HEK293 (cell line): ENCODE data around the gene GNAS.

ENCODE experiments used
- CTCF ChIA-PET: fragments of 350-600 bp; formaldehyde crosslinking; extraction: SDS; loops from one replicate; lab custom pipeline; 2021; ENCODE audit warnings: antibody characterized with exemption; lab: Yijun Ruan, JAX
- POLR2A ChIA-PET: fragments of 300-600 bp; formaldehyde crosslinking; extraction: SDS; loops from one replicate; lab custom pipeline; 2020; ENCODE audit warnings: antibody characterized with exemption, inconsistent platforms; lab: Yijun Ruan, JAX
- H3K27ac ChIP-seq: fragments of 200-500 bp; sonication (Bioruptor generic); 2 replicates; pipeline ENCODE4 v1.5.1; 2014; ENCODE audit warnings: low read depth, low read length, control low read depth, inconsistent platforms; ENCODE audit errors: extremely low read depth
- H3K36me3 ChIP-seq, 2 experiments: fragments of 200-500 bp in 1 of 2; sonication (Bioruptor generic) in 1 of 2; 1 replicate in 1 of 2; 2 replicates in 1 of 2; pipeline ENCODE4 v1.5.1; 2014 to 2017; ENCODE audit warnings: inconsistent platforms in 2 of 2, low read length in 2 of 2; ENCODE audit not compliant: control insufficient read depth in 2 of 2, insufficient read depth in 1 of 2
- H3K4me1 ChIP-seq: fragments of 200-500 bp; sonication (Bioruptor generic); 2 replicates; pipeline ENCODE4 v1.5.1; 2014; ENCODE audit warnings: mild to moderate bottlenecking, low read length, inconsistent platforms; ENCODE audit not compliant: control insufficient read depth, insufficient read depth
- H3K4me3 ChIP-seq: 2 replicates; pipeline ENCODE4 v1.5.1; 2011; ENCODE audit warnings: low read depth, mild to moderate bottlenecking, control low read depth, low read length, moderate library complexity
- H3K9me3 ChIP-seq: fragments of 200-500 bp; sonication (Bioruptor generic); 2 replicates; pipeline ENCODE4 v1.5.1; 2014; ENCODE audit warnings: low read depth, low read length, inconsistent platforms; ENCODE audit not compliant: control insufficient read depth, insufficient read depth
- BCL11B ChIP-seq: fragments of 450-650 bp; formaldehyde crosslinking; IDR thresholded peaks from 2 replicates; pipeline ENCODE4 v1.5.1; 2016; ENCODE audit warnings: low read depth, missing biosample characterization, missing genetic modification characterization
- GLIS1 ChIP-seq: fragments of 450-650 bp; formaldehyde crosslinking; IDR thresholded peaks from 2 replicates; pipeline ENCODE4 v1.5.1; 2016; ENCODE audit warnings: missing biosample characterization, missing genetic modification characterization
- MEIS1 ChIP-seq: sonication (generic); formaldehyde crosslinking; IDR thresholded peaks from 2 replicates; pipeline ENCODE4 v1.8.1; 2022; ENCODE audit warnings: missing genetic modification reagents, mild to moderate bottlenecking, borderline replicate concordance
- SP2 ChIP-seq: fragments of 450-650 bp; formaldehyde crosslinking; IDR thresholded peaks from 2 replicates; pipeline ENCODE4 v1.5.1; 2016; ENCODE audit warnings: missing biosample characterization, missing genetic modification characterization
- SP7 ChIP-seq: fragments of 450-650 bp; formaldehyde crosslinking; IDR thresholded peaks from 2 replicates; pipeline ENCODE4 v1.5.1; 2016; ENCODE audit warnings: missing biosample characterization, missing genetic modification characterization
- YY2 ChIP-seq: fragments of 450-650 bp; formaldehyde crosslinking; IDR thresholded peaks from 2 replicates; pipeline ENCODE4 v1.5.1; 2016; ENCODE audit warnings: missing biosample characterization, missing genetic modification characterization
- ZFP37 ChIP-seq: fragments of 450-650 bp; formaldehyde crosslinking; IDR thresholded peaks from 2 replicates; pipeline ENCODE4 v1.5.1; 2016; ENCODE audit warnings: missing biosample characterization, missing genetic modification characterization
- ZNF114 ChIP-seq: fragments of 450-650 bp; formaldehyde crosslinking; IDR thresholded peaks from 2 replicates; pipeline ENCODE4 v1.5.0; 2017; ENCODE audit warnings: missing biosample characterization, missing genetic modification characterization
- ZNF155 ChIP-seq: fragments of 450-650 bp; formaldehyde crosslinking; IDR thresholded peaks from 2 replicates; pipeline ENCODE4 v1.5.1; 2016; ENCODE audit warnings: missing biosample characterization, missing genetic modification characterization
- ZNF214 ChIP-seq: fragments of 450-650 bp; formaldehyde crosslinking; IDR thresholded peaks from 2 replicates; pipeline ENCODE4 v1.5.1; 2017; ENCODE audit warnings: missing biosample characterization, mild to moderate bottlenecking, missing genetic modification characterization, borderline replicate concordance
- ZNF248 ChIP-seq: fragments of 450-650 bp; formaldehyde crosslinking; IDR thresholded peaks from 2 replicates; pipeline ENCODE4 v1.5.1; 2017; ENCODE audit warnings: missing biosample characterization, missing genetic modification characterization
- ZNF302 ChIP-seq: fragments of 450-650 bp; formaldehyde crosslinking; IDR thresholded peaks from 2 replicates; pipeline ENCODE4 v1.5.1; 2016; ENCODE audit warnings: missing biosample characterization, missing genetic modification characterization, low read depth
- ZNF426 ChIP-seq: fragments of 450-650 bp; formaldehyde crosslinking; IDR thresholded peaks from 2 replicates; pipeline ENCODE4 v1.5.1; 2017; ENCODE audit warnings: missing biosample characterization, missing genetic modification characterization, mild to moderate bottlenecking, inconsistent platforms, moderate library complexity
- ZNF473 ChIP-seq: fragments of 450-650 bp; formaldehyde crosslinking; IDR thresholded peaks from 2 replicates; pipeline ENCODE4 v1.5.1; 2017; ENCODE audit warnings: missing biosample characterization, missing genetic modification characterization
- ZNF501 ChIP-seq: fragments of 450-650 bp; formaldehyde crosslinking; IDR thresholded peaks from 2 replicates; pipeline ENCODE4 v1.5.1; 2016; ENCODE audit warnings: missing biosample characterization, missing genetic modification characterization
- ZNF530 ChIP-seq: fragments of 450-650 bp; formaldehyde crosslinking; IDR thresholded peaks from 2 replicates; pipeline ENCODE4 v1.5.1; 2016; ENCODE audit warnings: low read depth, missing biosample characterization, missing genetic modification characterization
- ZNF585B ChIP-seq: fragments of 450-650 bp; formaldehyde crosslinking; IDR thresholded peaks from 2 replicates; pipeline ENCODE4 v1.5.1; 2016; ENCODE audit warnings: missing biosample characterization, missing genetic modification characterization
- ZNF660 ChIP-seq: fragments of 450-650 bp; IDR thresholded peaks from 2 replicates; pipeline ENCODE4 v1.5.1; 2018; ENCODE audit warnings: missing biosample characterization, mild to moderate bottlenecking, missing genetic modification characterization
- ZNF701 ChIP-seq: fragments of 450-650 bp; formaldehyde crosslinking; IDR thresholded peaks from 2 replicates; pipeline ENCODE4 v1.5.1; 2016; ENCODE audit warnings: missing biosample characterization, missing genetic modification characterization
- ZNF776 ChIP-seq: fragments of 450-650 bp; formaldehyde crosslinking; IDR thresholded peaks from 2 replicates; pipeline ENCODE4 v1.5.0; 2017; ENCODE audit warnings: missing biosample characterization, missing genetic modification characterization, borderline replicate concordance
- ZNF830 ChIP-seq: fragments of 450-650 bp; IDR thresholded peaks from 2 replicates; pipeline ENCODE4 v1.5.0; 2018; ENCODE audit warnings: missing biosample characterization, missing genetic modification characterization, low read depth, mild to moderate bottlenecking, moderate library complexity
- TF ChIP-seq, protein P1 (sequence below): fragments of 450-650 bp; formaldehyde crosslinking; IDR thresholded peaks from 2 replicates; pipeline ENCODE4 v1.5.1; 2016; ENCODE audit warnings: missing biosample characterization, missing genetic modification characterization
- TF ChIP-seq, protein P2 (sequence below): IDR thresholded peaks from 2 replicates; pipeline ENCODE4 v1.6.1; 2011; ENCODE audit warnings: mild to moderate bottlenecking, low read depth, low read length, borderline replicate concordance
- TF ChIP-seq, protein P3 (sequence below): fragments of 450-650 bp; formaldehyde crosslinking; IDR thresholded peaks from 2 replicates; pipeline ENCODE4; 2016; ENCODE audit warnings: missing biosample characterization, missing genetic modification characterization
- TF ChIP-seq, protein P4 (sequence below): fragments of 450-650 bp; formaldehyde crosslinking; IDR thresholded peaks from 2 replicates; pipeline ENCODE4 v1.5.1; 2016; ENCODE audit warnings: missing biosample characterization, missing genetic modification characterization
- TF ChIP-seq, protein P5 (sequence below): fragments of 450-650 bp; formaldehyde crosslinking; IDR thresholded peaks from 2 replicates; pipeline ENCODE4 v1.5.1; 2016; ENCODE audit warnings: missing biosample characterization, missing genetic modification characterization
- TF ChIP-seq, protein P6 (sequence below): fragments of 450-650 bp; formaldehyde crosslinking; IDR thresholded peaks from 2 replicates; pipeline ENCODE4 v1.5.1; 2016; ENCODE audit warnings: missing biosample characterization, missing genetic modification characterization, low read depth

GNAS gene

DNA sequence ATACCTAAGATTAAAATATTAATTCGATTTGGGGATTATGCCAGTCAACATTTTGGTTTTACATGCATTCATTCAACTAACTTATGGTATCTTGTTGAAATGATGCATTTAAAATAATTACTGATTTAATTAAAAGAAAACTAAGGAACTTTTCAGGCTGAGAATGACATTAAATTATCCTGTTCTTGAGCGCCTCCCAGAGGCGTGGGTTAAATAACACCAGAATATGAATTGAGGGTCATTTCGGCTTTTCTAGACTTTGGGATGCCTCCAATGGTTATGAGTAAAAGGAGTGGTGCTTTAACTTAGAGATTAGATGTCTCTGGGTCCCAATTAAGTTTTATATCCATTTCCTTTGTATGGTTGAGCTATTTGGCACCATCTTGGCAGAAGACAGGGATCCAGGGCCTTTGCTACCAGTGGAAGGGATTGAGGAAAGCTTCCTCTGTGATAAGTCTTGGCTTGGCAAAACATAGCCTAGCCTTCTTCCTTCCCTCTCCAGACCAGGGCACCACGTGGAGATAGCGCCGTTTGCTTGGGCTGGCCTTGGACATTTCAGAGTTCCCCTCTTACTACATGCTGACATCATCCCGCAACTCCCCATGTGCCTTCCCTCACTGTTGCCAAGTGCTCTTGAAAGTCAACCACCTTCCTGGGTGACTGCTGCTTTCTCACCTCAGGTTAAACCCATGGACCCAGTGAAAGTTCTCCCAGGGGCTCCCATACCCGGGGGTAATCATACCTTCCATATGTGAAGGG lies 28.7 kb downstream of the GNAS start (continued):
- TF ChIP-seq, protein P1, sequence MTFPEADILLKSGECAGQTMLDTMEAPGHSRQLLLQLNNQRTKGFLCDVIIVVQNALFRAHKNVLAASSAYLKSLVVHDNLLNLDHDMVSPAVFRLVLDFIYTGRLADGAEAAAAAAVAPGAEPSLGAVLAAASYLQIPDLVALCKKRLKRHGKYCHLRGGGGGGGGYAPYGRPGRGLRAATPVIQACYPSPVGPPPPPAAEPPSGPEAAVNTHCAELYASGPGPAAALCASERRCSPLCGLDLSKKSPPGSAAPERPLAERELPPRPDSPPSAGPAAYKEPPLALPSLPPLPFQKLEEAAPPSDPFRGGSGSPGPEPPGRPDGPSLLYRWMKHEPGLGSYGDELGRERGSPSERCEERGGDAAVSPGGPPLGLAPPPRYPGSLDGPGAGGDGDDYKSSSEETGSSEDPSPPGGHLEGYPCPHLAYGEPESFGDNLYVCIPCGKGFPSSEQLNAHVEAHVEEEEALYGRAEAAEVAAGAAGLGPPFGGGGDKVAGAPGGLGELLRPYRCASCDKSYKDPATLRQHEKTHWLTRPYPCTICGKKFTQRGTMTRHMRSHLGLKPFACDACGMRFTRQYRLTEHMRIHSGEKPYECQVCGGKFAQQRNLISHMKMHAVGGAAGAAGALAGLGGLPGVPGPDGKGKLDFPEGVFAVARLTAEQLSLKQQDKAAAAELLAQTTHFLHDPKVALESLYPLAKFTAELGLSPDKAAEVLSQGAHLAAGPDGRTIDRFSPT = no peak
- no peak for TF ChIP-seq ZNF302
- TF ChIP-seq, protein P2, sequence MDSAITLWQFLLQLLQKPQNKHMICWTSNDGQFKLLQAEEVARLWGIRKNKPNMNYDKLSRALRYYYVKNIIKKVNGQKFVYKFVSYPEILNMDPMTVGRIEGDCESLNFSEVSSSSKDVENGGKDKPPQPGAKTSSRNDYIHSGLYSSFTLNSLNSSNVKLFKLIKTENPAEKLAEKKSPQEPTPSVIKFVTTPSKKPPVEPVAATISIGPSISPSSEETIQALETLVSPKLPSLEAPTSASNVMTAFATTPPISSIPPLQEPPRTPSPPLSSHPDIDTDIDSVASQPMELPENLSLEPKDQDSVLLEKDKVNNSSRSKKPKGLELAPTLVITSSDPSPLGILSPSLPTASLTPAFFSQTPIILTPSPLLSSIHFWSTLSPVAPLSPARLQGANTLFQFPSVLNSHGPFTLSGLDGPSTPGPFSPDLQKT = no peak
- no peak for TF ChIP-seq BCL11B (tag by site-specific recombination)
- TF ChIP-seq, protein P3, sequence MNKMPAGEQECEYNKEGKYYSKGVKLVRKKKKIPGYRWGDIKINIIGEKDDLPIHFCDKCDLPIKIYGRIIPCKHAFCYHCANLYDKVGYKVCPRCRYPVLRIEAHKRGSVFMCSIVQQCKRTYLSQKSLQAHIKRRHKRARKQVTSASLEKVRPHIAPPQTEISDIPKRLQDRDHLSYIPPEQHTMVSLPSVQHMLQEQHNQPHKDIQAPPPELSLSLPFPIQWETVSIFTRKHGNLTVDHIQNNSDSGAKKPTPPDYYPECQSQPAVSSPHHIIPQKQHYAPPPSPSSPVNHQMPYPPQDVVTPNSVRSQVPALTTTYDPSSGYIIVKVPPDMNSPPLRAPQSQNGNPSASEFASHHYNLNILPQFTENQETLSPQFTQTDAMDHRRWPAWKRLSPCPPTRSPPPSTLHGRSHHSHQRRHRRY = no peak
- TF ChIP-seq SP7 = no peak
- no peak for TF ChIP-seq ZNF701 (tag by site-specific recombination)
- no peak for TF ChIP-seq ZNF830
- no peak for TF ChIP-seq ZNF426 (tag by site-specific recombination)
- no peak for TF ChIP-seq YY2 (tag by site-specific recombination)
- TF ChIP-seq, all 188 proteins: peak for 5

DNA sequence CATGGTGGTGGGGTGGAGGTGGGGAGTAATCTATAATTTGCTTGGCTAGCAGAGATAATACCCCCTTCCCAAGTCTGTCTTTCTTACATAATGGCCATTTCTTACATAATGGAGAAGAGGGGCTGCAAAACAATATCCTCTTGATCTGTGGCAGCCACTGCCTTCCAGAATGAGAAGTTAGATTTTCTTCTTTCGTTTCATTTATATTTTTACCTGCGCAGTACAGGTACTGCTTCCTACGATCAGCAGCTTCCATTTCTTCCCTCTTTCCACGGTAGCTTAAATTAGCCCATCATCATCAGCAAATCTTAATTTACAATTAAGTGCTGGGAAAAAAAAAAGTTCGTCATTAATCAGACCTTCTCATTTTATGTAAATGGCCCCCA lies 30.2 kb downstream of the GNAS start:
- POLR2A ChIA-PET = interaction anchor here (0.7 kb wide), 1 partner anchor 96 kb away, joined by 3 read pairs; no protein-coding TSS in a partner anchor

DNA sequence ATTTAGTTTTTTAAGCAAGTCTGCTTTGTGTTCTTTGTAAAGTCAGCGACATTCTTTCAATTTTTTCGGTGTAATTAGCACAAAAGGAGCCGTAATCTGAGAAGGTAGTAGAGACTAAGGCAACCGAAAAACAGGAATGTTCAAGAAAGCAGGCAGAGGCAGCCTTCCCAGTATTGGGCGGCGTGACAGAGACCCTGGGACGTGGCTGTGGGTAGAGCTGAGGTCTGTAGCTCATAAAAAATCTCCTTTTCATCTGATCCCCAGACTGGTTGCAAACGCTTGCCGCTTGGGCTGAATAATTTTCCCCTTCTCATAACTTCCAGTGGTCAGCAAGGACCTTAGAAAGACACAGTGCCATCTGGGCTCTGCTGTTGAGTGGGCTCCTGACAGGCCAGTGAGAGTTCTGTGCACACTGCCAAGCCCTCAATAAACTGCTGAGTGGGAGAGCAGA lies 30.8 kb downstream of the GNAS start:
- no peak overlapping the region for H3K27ac ChIP-seq
- ChIA-PET POLR2A (no interaction called here), CTCF (interaction anchor here (0.7 kb wide), 1 partner anchor 613 kb away, joined by 3 read pairs; no protein-coding TSS in a partner anchor)
- H3K36me3 ChIP-seq = no peaks in the 10 kb centered on the region
- H3K4me1 ChIP-seq = no peaks in the 10 kb centered on the region
- no peak overlapping the region for H3K4me3 ChIP-seq
- no peaks in the 10 kb centered on the region for H3K9me3 ChIP-seq
- TF ChIP-seq ZNF660 (tag by site-specific recombination) (no peak), ZNF530 (tag by site-specific recombination) (no peak), ZFP37 (no peak), ZNF214 (tag by site-specific recombination) (no peak), MEIS1 (CRISPR knock-in tag) (no peak), ZNF501 (no peak), ZNF248 (tag by site-specific recombination) (no peak), ZNF585B (tag by site-specific recombination) (no peak), ZNF830 (no peak), GLIS1 (tag by site-specific recombination) (no peak), ZNF776 (tag by site-specific recombination) (no peak)
- TF ChIP-seq, protein P4, sequence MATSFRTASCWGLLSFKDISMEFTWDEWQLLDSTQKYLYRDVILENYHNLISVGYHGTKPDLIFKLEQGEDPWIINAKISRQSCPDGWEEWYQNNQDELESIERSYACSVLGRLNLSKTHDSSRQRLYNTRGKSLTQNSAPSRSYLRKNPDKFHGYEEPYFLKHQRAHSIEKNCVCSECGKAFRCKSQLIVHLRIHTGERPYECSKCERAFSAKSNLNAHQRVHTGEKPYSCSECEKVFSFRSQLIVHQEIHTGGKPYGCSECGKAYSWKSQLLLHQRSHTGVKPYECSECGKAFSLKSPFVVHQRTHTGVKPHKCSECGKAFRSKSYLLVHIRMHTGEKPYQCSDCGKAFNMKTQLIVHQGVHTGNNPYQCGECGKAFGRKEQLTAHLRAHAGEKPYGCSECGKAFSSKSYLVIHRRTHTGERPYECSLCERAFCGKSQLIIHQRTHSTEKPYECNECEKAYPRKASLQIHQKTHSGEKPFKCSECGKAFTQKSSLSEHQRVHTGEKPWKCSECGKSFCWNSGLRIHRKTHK (tag by site-specific recombination) = no peak
- TF ChIP-seq, protein P5, sequence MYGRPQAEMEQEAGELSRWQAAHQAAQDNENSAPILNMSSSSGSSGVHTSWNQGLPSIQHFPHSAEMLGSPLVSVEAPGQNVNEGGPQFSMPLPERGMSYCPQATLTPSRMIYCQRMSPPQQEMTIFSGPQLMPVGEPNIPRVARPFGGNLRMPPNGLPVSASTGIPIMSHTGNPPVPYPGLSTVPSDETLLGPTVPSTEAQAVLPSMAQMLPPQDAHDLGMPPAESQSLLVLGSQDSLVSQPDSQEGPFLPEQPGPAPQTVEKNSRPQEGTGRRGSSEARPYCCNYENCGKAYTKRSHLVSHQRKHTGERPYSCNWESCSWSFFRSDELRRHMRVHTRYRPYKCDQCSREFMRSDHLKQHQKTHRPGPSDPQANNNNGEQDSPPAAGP (tag by site-specific recombination) = no peak

More for the DNA sequence above, 30.2 kb downstream of the GNAS start:
- Histone ChIP-seq H3K4me1 (no peaks in the 10 kb centered on the region), H3K36me3 (no peaks in the 10 kb centered on the region), H3K9me3 (no peaks in the 10 kb centered on the region), H3K4me3 (no peak overlapping the region), H3K27ac (no peak overlapping the region)
- CTCF ChIA-PET = interaction anchor here (0.7 kb wide), 1 partner anchor 613 kb away, joined by 3 read pairs; no protein-coding TSS in a partner anchor
- no peak for TF ChIP-seq ZNF155 (tag by site-specific recombination)
- TF ChIP-seq ZNF114 = no peak
- TF ChIP-seq, protein P6, sequence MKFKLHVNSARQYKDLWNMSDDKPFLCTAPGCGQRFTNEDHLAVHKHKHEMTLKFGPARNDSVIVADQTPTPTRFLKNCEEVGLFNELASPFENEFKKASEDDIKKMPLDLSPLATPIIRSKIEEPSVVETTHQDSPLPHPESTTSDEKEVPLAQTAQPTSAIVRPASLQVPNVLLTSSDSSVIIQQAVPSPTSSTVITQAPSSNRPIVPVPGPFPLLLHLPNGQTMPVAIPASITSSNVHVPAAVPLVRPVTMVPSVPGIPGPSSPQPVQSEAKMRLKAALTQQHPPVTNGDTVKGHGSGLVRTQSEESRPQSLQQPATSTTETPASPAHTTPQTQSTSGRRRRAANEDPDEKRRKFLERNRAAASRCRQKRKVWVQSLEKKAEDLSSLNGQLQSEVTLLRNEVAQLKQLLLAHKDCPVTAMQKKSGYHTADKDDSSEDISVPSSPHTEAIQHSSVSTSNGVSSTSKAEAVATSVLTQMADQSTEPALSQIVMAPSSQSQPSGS (tag by site-specific recombination) = no peak
- no peak for TF ChIP-seq ZNF473 (tag by site-specific recombination)
- no peak for TF ChIP-seq SP2 (tag by site-specific recombination)
